Tibial nerve (tissue), 4 donors: Measurements from ENCODE around the gene SP140.

Experiments
- EP300 ChIP-seq, 2 donors: sonication (generic); formaldehyde crosslinking; IDR thresholded peaks; one replicate each; pipeline ENCODE4 v1.6.1; 2017; ENCODE audit warnings: antibody characterized with exemption in 2 of 2, mild to moderate bottlenecking in 1 of 2
- POLR2A ChIP-seq, 2 donors: fragments of 450-650 bp; IDR thresholded peaks; one replicate each; pipeline ENCODE4 v1.6.1; 2017; ENCODE audit warnings: antibody characterized with exemption in 2 of 2, mild to moderate bottlenecking in 2 of 2, moderate library complexity in 2 of 2
- TF ChIP-seq, protein P1 (sequence below), 5 experiments: fragments of 200-600 bp in 3 of 5; fragments of 450-650 bp in 2 of 5; sonication (generic) in 3 of 5; IDR thresholded peaks; one replicate each; pipeline ENCODE4 v1.5.1; 2016 to 2019; ENCODE audit warnings: antibody characterized with exemption in 5 of 5, mild to moderate bottlenecking in 3 of 5, moderate library complexity in 2 of 5

DNA sequence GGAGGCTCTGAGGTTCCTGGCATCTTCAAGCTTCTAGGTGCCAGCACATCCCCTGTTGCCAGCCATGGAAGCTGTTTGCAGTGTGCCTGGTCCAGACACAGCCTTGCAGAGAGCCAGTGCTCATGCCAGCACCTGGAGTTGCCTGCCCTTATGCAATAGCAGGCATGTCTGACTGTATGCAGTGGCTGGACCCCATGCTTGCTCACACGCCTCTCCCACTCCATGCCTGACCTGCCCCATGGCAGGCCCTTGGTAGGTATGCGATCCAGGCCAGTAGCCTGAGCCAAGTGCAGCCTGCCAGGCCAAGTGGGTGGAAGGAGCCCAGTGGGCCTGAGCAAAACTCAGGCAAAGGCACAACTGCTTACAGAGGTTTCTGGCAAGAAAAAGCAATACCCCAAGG, 81.9 kb downstream of the SP140 start:
- TF ChIP-seq, protein P1, sequence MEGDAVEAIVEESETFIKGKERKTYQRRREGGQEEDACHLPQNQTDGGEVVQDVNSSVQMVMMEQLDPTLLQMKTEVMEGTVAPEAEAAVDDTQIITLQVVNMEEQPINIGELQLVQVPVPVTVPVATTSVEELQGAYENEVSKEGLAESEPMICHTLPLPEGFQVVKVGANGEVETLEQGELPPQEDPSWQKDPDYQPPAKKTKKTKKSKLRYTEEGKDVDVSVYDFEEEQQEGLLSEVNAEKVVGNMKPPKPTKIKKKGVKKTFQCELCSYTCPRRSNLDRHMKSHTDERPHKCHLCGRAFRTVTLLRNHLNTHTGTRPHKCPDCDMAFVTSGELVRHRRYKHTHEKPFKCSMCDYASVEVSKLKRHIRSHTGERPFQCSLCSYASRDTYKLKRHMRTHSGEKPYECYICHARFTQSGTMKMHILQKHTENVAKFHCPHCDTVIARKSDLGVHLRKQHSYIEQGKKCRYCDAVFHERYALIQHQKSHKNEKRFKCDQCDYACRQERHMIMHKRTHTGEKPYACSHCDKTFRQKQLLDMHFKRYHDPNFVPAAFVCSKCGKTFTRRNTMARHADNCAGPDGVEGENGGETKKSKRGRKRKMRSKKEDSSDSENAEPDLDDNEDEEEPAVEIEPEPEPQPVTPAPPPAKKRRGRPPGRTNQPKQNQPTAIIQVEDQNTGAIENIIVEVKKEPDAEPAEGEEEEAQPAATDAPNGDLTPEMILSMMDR (IDR thresholded peaks at IDR 0.05): no peak
- no peak for TF ChIP-seq POLR2A (IDR thresholded peaks at IDR 0.05)
- no peak for TF ChIP-seq EP300 (IDR thresholded peaks at IDR 0.05)
